ENCODE results near the gene RET.
A peak's percentile ranks its signal among the peaks of the same experiment; 100 is the strongest.

Gene RET

DNA sequence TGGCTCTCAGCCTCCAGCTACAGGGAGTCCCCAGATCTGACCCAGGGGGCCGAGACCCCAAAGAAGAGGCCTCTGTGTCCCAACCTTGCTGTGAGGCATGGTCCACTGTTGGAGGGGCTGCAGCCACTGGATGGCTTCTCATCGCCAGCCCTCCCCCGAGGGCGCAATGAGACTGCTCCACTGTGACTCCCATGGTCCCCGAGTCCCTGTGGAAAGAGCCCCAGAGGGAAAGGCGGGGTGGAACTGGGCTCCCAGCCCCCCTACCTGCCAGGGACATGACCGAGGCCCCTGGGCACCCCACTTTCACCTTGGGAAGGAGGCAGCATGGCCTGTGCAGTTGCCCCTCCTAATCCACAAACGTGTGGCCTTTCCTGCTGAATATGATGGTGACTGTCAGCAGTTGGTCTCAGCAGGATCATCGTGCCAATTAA lies 33.5 kb upstream of the RET start:
- peaks cover 0 to 3% (median 0%) of the 10 kb centered on the region in 11 experiments; a peak in 1 of 22 replicates for H4K20me1 ChIP-seq

GRCh38 chr10:43043773-43044447 lies 33.0 kb upstream of the RET start:
- Histone ChIP-seq H3K9ac (peak overlapping the region in 9 of 11 experiments; percentile 4 to 74 (median 55); a peak in 16 of 22 replicates), H3K4me1 (peaks cover 58 to 95% (median 86%) of the 10 kb centered on the region in 10 experiments)

More for the DNA sequence above, 33.5 kb upstream of the RET start:
- peak overlapping the region; percentile 54 to 98 (median 89) for H3K4me2 ChIP-seq
- H3K27ac ChIP-seq, result peak overlapping the region in 7 of 11 experiments; percentile 52 to 88 (median 73); a peak in 13 of 22 replicates
- no peak overlapping the region for H3K4me3 ChIP-seq
- H3K27me3 ChIP-seq, result no peaks in the 10 kb centered on the region
- H3K36me3 ChIP-seq, result no peaks in the 10 kb centered on the region
- TF ChIP-seq Cebpa-rat (IDR thresholded peaks at IDR 0.05), result no peak
- H3K4me1 ChIP-seq, result peaks cover 64 to 95% (median 87%) of the 10 kb centered on the region in 10 experiments
- no peaks in the 10 kb centered on the region for H3K9me3 ChIP-seq (replicated peaks in 1 of 11)
- H3K9ac ChIP-seq, result peak overlapping the region in 6 of 11 experiments; percentile 29 to 74 (median 55); a peak in 9 of 22 replicates

GRCh38 chr10:43044448-43044921 lies 32.4 kb upstream of the RET start:
- Histone ChIP-seq H3K4me1 (peaks cover 54 to 97% (median 82%) of the 10 kb centered on the region in 10 experiments), H3K27me3 (no peaks in the 10 kb centered on the region), H3K27ac (peak overlapping the region in 8 of 11 experiments; percentile 44 to 88 (median 71); a peak in 16 of 22 replicates), H3K4me3 (peak overlapping the region in 5 of 10 experiments; percentile 9 to 45 (median 21); a peak in 5 of 20 replicates), H3K4me2 (peak overlapping the region; percentile 54 to 98 (median 89)), H3K9me3 (replicated peaks in 1 of 11) (no peaks in the 10 kb centered on the region), H4K20me1 (no peaks in the 10 kb centered on the region), H3K9ac (peak overlapping the region in 9 of 11 experiments; percentile 4 to 74 (median 55); a peak in 17 of 22 replicates), H3K36me3 (no peaks in the 10 kb centered on the region)
- TF ChIP-seq Cebpa-rat (IDR thresholded peaks at IDR 0.05), result no peak

More at GRCh38 chr10:43043773-43044447, 33.0 kb upstream of the RET start:
- H3K4me2 ChIP-seq, result peak overlapping the region; percentile 54 to 98 (median 89)
- H3K9me3 ChIP-seq (replicated peaks in 1 of 11), result no peaks in the 10 kb centered on the region
- H3K27me3 ChIP-seq, result no peaks in the 10 kb centered on the region
- no peaks in the 10 kb centered on the region for H3K36me3 ChIP-seq
- H3K4me3 ChIP-seq, result peak overlapping the region in 5 of 10 experiments; percentile 9 to 45 (median 21); a peak in 3 of 20 replicates
- H3K27ac ChIP-seq, result peak overlapping the region in 8 of 11 experiments; percentile 44 to 88 (median 71); a peak in 16 of 22 replicates
- TF ChIP-seq Cebpa-rat (IDR thresholded peaks at IDR 0.05), result no peak
- H4K20me1 ChIP-seq, result peaks cover 0 to 2% (median 0%) of the 10 kb centered on the region in 11 experiments; a peak in 1 of 22 replicates

- peak overlapping the region in 9 of 11 experiments; percentile 4 to 74 (median 55); a peak in 16 of 22 replicates for H3K9ac ChIP-seq
- no peaks in the 10 kb centered on the region for H4K20me1 ChIP-seq
- no peak for TF ChIP-seq Cebpa-rat (IDR thresholded peaks at IDR 0.05)
- peak overlapping the region in 8 of 11 experiments; percentile 44 to 88 (median 71); a peak in 15 of 22 replicates for H3K27ac ChIP-seq
- H3K4me3 ChIP-seq, result peak overlapping the region in 3 of 10 experiments; percentile 9 to 45 (median 27); a peak in 3 of 20 replicates
- no peaks in the 10 kb centered on the region for H3K36me3 ChIP-seq
- no peaks in the 10 kb centered on the region for H3K9me3 ChIP-seq (replicated peaks in 1 of 11)
- H3K4me2 ChIP-seq, result peak overlapping the region; percentile 54 to 98 (median 89)
- no peaks in the 10 kb centered on the region for H3K27me3 ChIP-seq
- peaks cover 47 to 91% (median 76%) of the 10 kb centered on the region in 10 experiments for H3K4me1 ChIP-seq
These were observed 31.8 kb upstream of the RET start for GRCh38 chr10:43044961-43045621.

- H3K36me3 ChIP-seq, result no peaks in the 10 kb centered on the region
- H3K4me2 ChIP-seq, result peak overlapping the region; percentile 54 to 98 (median 89); a peak in 21 of 22 replicates
- H3K4me3 ChIP-seq, result no peak overlapping the region
- H3K9me3 ChIP-seq (replicated peaks in 1 of 11), result no peaks in the 10 kb centered on the region
- peaks cover 43 to 84% (median 69%) of the 10 kb centered on the region in 10 experiments for H3K4me1 ChIP-seq
- peak overlapping the region in 6 of 11 experiments; percentile 52 to 88 (median 74); a peak in 11 of 22 replicates for H3K27ac ChIP-seq
- peak overlapping the region in 3 of 11 experiments; percentile 58 to 74 (median 63); a peak in 4 of 22 replicates for H3K9ac ChIP-seq
- H4K20me1 ChIP-seq, result no peaks in the 10 kb centered on the region
- H3K27me3 ChIP-seq, result no peaks in the 10 kb centered on the region
- TF ChIP-seq Cebpa-rat (IDR thresholded peaks at IDR 0.05), result no peak
These were observed 31.1 kb upstream of the RET start for GRCh38 chr10:43045631-43046287.

GRCh38 chr10:43046288-43046991 lies 30.4 kb upstream of the RET start:
- no peaks in the 10 kb centered on the region for H3K27me3 ChIP-seq
- H3K4me1 ChIP-seq, result peaks cover 37 to 78% (median 62%) of the 10 kb centered on the region in 10 experiments
- H3K4me3 ChIP-seq, result no peak overlapping the region
- no peak for TF ChIP-seq Cebpa-rat (IDR thresholded peaks at IDR 0.05)
- H3K9ac ChIP-seq, result no peak overlapping the region
- no peaks in the 10 kb centered on the region for H3K9me3 ChIP-seq (replicated peaks in 1 of 11)
- peak overlapping the region; percentile 54 to 98 (median 89); a peak in 20 of 22 replicates for H3K4me2 ChIP-seq
- H3K36me3 ChIP-seq, result no peaks in the 10 kb centered on the region
- H4K20me1 ChIP-seq, result no peaks in the 10 kb centered on the region
- no peak overlapping the region for H3K27ac ChIP-seq

DNA sequence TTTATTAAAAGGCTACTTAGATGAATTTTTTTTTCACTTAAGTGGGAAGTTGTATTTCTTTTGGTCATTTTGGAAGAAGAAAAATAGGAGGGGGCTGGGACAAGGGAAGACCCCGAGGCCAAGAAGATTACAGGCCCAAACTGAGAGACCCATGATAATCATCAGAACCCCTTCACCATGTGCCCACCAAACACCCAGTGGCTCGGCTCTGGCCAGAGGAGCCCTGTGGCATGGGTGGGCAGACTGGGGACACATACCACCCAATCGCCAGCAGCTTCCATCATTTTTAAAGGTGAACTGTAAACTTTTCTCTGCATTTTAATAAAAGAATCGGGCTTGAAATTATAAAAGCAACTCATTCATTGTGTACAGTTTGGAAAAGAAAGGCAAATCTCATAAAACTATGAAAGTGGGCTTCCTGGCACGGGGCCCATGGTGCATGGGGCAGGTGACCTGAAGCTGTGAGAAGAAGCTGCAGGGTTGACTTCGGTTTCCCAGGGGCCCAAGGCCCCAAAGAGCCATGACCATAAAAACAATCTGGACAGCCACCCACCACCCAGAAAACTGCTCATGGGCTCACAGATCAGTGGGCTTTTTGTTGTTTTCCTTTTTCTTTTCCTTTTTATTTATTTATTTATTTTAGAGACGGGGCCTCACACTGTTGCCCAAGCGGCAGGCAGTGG lies 29.4 kb upstream of the RET start:
- no peaks in the 10 kb centered on the region for H3K9me3 ChIP-seq (replicated peaks in 1 of 11)
- H3K4me3 ChIP-seq, result no peak overlapping the region
- no peak overlapping the region for H3K27ac ChIP-seq
- H3K36me3 ChIP-seq, result no peaks in the 10 kb centered on the region
- H4K20me1 ChIP-seq, result no peaks in the 10 kb centered on the region
- no peaks in the 10 kb centered on the region for H3K27me3 ChIP-seq
- 0 out of 22 replicates have a peak overlapping the region, but pooled peaks of 1 of the 11 experiments have one; percentile 49 for H3K4me2 ChIP-seq
- TF ChIP-seq Cebpa-rat (IDR thresholded peaks at IDR 0.05), result no peak
- H3K4me1 ChIP-seq, result peaks cover 32 to 68% (median 52%) of the 10 kb centered on the region in 10 experiments
- no peak overlapping the region for H3K9ac ChIP-seq

Data from BLaER1 treated with 17β-estradiol and CSF1 and Interleukin-3, amounts not matched to agents 10 nM and 100 nM (cell line).